Stimulated activated CD8-positive, alpha-beta memory T cell treated with anti-CD3 and anti-CD28 coated beads, Interleukin-4, amount 100 ng/mL, for 4 hours (primary cell): ENCODE measurements around the gene UQCC2.

Source experiments
- DNase-seq, 2 donors: peaks; one replicate each; pipeline ENCODE4 v3.0.0-alpha.2; 2020; ENCODE audit warnings: low read depth in 2 of 2, low spot score in 1 of 2

UQCC2 gene

DNA sequence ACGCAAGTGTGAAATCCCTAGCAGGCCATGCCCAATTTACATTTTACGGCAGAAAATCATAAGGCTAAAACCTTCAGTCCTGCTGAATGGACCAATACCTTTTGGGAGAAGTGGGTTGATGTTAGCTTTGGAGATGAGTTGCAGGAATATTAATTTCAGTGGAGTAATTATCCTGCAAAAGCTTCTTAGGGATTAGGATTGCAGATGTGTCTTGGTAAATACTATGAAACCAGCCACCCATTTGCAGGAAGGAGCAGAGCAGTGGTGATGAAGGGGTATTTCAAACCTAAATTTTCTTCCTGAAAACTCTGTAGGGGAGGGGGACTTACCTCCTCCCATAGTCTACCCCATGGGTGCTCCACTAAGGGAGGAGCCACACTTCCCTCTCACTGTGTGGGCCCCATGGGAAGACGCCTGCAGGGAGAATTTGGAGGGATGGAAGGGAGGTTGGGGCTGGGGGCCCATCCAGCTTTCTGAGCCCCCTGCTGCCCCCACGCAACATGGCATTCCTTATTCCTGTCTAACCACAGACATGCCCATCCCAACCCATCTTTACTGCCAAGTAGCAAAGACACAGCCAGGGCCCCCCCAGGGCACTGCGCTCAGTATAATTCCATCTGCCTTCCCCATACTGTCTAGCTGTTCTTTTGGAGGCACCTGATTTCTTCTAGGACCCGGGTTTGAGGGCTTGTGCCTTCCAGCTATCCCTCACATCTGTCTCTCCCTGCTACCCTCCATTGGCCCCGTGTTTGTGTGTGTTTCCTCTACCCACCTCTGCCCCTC, 14.6 kb upstream of the UQCC2 start:
- DNase-seq: no peak

- DNase-seq: no peak
Observed at GRCh38 chr6:33725222-33725621, 13.7 kb upstream of the UQCC2 start.

GRCh38 chr6:33724102-33725023, 12.9 kb upstream of the UQCC2 start:
- no peak for DNase-seq

DNA sequence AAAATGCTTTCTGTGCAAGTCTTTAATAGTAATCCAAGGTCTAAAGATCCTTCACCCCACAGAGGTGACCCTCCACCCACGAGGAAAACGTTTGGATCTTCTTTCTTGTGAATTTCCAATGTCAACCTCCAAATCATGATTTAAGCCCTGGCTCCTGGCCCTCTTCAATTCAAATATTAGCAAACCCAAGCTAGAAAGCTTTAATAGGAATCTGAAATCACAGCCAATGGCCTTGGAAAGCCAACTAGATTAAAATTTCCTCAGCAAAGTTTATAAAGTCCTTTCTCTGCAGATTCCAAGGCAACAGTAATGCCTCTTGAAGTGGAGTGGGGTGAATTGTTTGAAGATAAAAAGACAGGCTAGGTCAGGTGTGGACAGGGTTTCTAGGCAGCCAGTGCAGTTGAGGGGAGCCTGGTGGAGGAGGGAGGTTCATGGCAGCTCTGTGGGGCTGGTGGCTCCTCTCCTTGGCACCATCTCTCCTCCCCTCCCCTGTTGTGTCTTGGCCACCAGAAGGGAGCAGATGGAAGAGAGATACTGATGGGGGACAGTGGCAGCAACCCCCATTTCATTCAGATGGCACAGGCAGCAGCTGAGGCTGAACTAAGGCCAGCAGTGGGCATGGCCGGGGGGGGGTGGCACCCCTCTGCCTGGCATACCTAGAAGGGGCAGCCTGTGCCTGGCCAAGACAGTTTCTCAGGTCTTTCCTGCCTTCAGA, 12.0 kb upstream of the UQCC2 start:
- DNase-seq: no peak

DNA sequence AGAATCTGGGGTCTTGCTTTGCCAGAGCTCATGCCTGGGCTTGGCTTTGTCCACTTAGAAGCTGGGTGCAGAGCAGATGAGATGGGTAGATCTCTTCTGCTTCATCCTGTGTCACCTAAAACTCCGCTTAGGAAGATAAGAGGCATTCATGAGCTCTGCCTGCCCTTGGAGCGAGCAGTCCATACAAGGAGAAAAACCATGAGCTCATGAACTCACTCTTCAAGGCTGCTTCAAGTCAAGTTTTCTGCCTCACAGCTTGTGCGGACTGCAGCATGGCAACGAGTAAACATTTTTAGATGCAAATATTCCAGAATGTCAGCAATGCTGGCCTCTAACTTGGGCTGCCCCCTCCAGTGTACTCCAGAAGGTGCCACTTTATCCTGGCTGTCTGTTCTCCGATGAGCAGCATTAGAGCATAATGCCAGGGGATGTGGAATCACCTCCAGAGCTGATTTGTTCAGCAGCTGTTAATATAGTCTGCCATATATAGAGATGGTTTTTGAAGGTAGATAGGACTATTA, 10.7 kb upstream of the UQCC2 start:
- DNase-seq: no peak

DNA sequence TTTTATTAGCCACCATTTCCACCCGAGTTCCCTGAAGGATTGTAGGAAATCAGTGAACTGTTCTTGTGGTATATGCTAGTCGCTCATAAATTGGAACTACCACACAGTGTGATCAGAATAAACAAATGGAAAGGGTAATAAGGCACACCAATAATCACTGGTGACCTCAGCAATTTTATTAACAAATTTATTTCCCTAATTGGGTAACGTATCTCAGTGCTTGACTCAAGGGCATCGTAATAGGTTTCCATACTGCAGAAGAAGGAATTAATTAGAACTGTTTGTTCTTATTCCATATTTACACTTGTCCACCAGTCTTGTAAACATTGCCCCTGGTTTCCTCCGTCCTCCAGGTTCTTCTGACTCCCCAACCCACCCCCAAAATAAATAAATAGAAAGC, 10.0 kb upstream of the UQCC2 start:
- no peak for DNase-seq

- DNase-seq: no peak
Observed at GRCh38 chr6:33720998-33721397, 9.5 kb upstream of the UQCC2 start.

DNA sequence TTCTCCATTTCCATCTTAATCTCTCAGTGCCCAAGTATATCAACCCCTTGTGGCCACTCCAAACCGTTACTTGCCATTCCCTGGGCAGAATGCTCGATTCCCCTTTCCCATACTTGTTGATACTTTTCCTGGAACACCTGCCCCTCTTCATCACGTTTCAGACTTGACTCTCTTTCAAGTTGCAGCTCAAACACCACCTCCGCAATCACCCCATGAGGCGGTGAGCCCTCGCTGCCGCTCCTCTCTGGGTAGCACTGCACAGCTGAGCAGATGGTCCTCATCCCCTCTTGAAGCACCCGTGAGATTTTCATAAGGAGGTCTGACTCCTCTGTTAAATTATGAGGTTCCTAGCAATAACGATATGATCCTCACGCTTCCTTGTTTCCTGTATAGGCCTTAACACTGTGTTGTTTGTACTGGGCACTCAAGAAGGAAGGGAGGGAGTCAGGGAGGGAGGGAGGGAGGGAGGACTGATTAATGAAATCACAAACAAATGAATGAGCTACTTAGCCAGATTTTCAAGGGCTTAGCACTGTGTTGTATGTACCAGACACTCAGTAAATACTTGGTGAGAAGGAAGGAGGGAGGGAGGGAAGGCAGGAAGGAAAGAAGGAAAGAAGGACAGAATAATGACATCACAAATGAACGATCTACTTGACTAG, 8.0 kb upstream of the UQCC2 start:
- DNase-seq: no peak

DNA sequence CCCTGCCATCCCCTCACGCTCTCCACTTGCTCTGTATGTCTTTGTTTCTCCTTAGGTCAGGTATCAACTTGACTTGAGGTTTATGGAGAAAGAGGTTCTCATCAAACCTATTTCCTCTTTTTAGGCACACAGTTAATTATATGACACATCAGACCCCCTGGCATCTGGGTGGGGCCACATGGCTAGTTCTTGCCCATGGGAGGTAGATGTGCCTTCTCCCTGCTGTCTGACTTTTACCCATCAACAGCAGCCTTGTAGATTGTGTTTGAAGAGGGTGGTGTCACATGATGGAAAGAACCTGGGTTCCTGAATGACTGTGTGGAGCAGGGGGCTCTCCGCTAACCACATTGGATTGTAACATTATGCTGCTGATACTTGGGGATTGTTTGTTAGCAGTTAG, 7.2 kb upstream of the UQCC2 start:
- DNase-seq: no peak

GRCh38 chr6:33717934-33718455, 6.5 kb upstream of the UQCC2 start:
- DNase-seq: no peak

GRCh38 chr6:33716890-33717632, 5.6 kb upstream of the UQCC2 start:
- no peak for DNase-seq

GRCh38 chr6:33716379-33716778, 4.9 kb upstream of the UQCC2 start:
- DNase-seq: no peak

DNA sequence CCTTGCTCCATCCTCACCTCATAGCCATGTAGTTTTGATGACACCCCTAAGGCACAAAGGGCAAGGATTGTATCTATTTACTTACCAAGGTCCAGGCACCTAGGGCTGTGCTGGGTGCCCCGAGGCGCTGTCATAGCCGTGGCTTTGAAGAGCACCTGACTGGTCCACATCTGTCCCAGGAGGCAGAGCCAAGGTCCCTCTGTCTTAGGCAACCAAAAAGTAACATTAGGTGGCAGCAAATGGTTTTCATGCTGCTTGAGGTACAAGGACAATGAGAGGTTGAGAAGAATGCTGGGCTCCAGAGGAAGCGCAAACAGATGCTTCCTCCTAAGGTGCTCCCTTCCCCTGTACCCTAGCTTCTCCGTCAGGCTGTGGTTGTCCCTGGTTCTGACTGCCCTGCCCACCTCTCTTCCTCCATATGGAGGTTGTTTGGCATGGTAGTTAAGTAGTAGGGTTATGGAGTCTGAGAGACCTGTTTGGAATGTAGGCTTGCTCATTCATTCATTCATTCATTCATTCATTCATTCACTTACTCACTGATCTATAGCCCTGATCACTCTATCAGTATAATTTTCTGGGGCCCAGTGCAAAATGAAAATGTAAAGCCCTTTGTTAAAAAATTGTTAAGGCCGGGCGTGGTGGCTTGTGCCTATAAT, 3.0 kb upstream of the UQCC2 start:
- no peak for DNase-seq

GRCh38 chr6:33713786-33714185, 2.3 kb upstream of the UQCC2 start:
- DNase-seq: no peak

GRCh38 chr6:33712914-33713313, 1.4 kb upstream of the UQCC2 start:
- no peak for DNase-seq

GRCh38 chr6:33710296-33711121, 991 bp downstream of the UQCC2 start:
- DNase-seq: no peak

- DNase-seq: no peak
Observed at GRCh38 chr6:33709605-33710295, 1.8 kb downstream of the UQCC2 start.
